Caki2 (cell line): ENCODE results near the gene OR8A1. TPM values are rescaled to one million over a fixed set of nuclear protein-coding genes. Genes with fewer than 3 reads are reported as not detected.
A peak's percentile ranks its signal among the peaks of the same experiment; 100 is the strongest.

Experiments used
- DNase-seq: peaks from one replicate; pipeline ENCODE4 v3.0.0-alpha.2; 2015; ENCODE audit warnings: low read depth
- in situ Hi-C: cut with HindIII; loops from 2 replicates; pipeline ENCODE4 v1.10.0; 2016; ENCODE audit warnings: low sequenced_read_pairs, low pct_unique_long_range_greater_than_20kb, mixed read lengths
- total RNA-seq: library from RNA; depleted of rRNA; stranded (reverse); fragments of >200 nt; shearing (Covaris generic); gene quantifications from 2 replicates; pipeline ENCODE4 v1.2.3, GENCODE V29; 2014; ENCODE audit warnings: low replicate concordance; rRNA removed

OR8A1 gene
- not detected in 2 replicates for total RNA-seq

- in situ Hi-C loops, result no loop called here
- no peak for DNase-seq
Measured at GRCh38 chr11:124569697-124570096, at the start of gene OR8A1. Gene OR8A1 (plus strand): TSS chr11:124569997. CDS start chr11:124570120, 123 bp downstream.

- DNase-seq, result no peak
- in situ Hi-C loops, result no loop called here
Measured at GRCh38 chr11:124520550-124520854, 49.3 kb upstream of the OR8A1 start.

GRCh38 chr11:124533626-124534025 is 36.2 kb upstream of the OR8A1 start:
- no peak for DNase-seq
- in situ Hi-C loops, result no loop called here

- no peak for DNase-seq
- in situ Hi-C loops, result no loop called here
Measured at GRCh38 chr11:124534051-124534450, 35.7 kb upstream of the OR8A1 start.

- no peak for DNase-seq
- in situ Hi-C loops, result no loop called here
Measured at GRCh38 chr11:124535552-124536232, 34.1 kb upstream of the OR8A1 start.

GRCh38 chr11:124536520-124536919 is 33.3 kb upstream of the OR8A1 start:
- in situ Hi-C loops, result no loop called here
- DNase-seq, result no peak

- peak; percentile 68 for DNase-seq
- in situ Hi-C loops, result no loop called here
Measured at GRCh38 chr11:124538019-124538418, 31.8 kb upstream of the OR8A1 start.

GRCh38 chr11:124541204-124541603 is 28.6 kb upstream of the OR8A1 start:
- DNase-seq, result no peak
- in situ Hi-C loops, result no loop called here

- in situ Hi-C loops, result no loop called here
- no peak for DNase-seq
Measured at GRCh38 chr11:124543145-124543544, 26.7 kb upstream of the OR8A1 start.

GRCh38 chr11:124543554-124543953 is 26.2 kb upstream of the OR8A1 start, which contains the start of gene OR8B12:
Gene OR8B12 (minus strand): TSS chr11:124543654. CDS start chr11:124543654, 0 bp downstream.
- in situ Hi-C loops, result no loop called here
- no peak for DNase-seq

- DNase-seq, result no peak
- in situ Hi-C loops, result no loop called here
Measured at GRCh38 chr11:124551189-124551588, 18.6 kb upstream of the OR8A1 start.

GRCh38 chr11:124551987-124552386 is 17.8 kb upstream of the OR8A1 start:
- DNase-seq, result no peak
- in situ Hi-C loops, result no loop called here

- no peak for DNase-seq
- in situ Hi-C loops, result no loop called here
Measured at GRCh38 chr11:124556828-124557227, 13.0 kb upstream of the OR8A1 start.

- no peak for DNase-seq
- in situ Hi-C loops, result no loop called here
Measured at GRCh38 chr11:124570160-124570559, 363 bp downstream of the OR8A1 start.

GRCh38 chr11:124577716-124578427 is 8.1 kb downstream of the OR8A1 start:
- no peak for DNase-seq
- in situ Hi-C loops, result no loop called here

GRCh38 chr11:124578761-124579160 is 9.0 kb downstream of the OR8A1 start:
- DNase-seq, result no peak
- in situ Hi-C loops, result no loop called here

- in situ Hi-C loops, result no loop called here
Measured at GRCh38 chr11:124581817-124582216, 12.0 kb downstream of the OR8A1 start.

GRCh38 chr11:124582565-124582964 is 12.8 kb downstream of the OR8A1 start:
- in situ Hi-C loops, result no loop called here
- no peak for DNase-seq

More at GRCh38 chr11:124581817-124582216, 12.0 kb downstream of the OR8A1 start:
- no peak for DNase-seq

- DNase-seq, result no peak
- in situ Hi-C loops, result no loop called here
Measured at GRCh38 chr11:124583781-124584180, 14.0 kb downstream of the OR8A1 start.
